HG02798 (cell line): Measurements from ENCODE around the gene RIMBP2.
A peak's percentile ranks its signal among the peaks of the same experiment; 100 is the strongest.

Source experiments
- ATAC-seq: cut with Tn5 transposase; IDR thresholded peaks from one replicate; pipeline ENCODE4 v1.9.1; 2021; ENCODE audit warnings: mild to moderate bottlenecking; ENCODE audit not compliant: unreplicated experiment, poor library complexity

The RIMBP2 gene

DNA sequence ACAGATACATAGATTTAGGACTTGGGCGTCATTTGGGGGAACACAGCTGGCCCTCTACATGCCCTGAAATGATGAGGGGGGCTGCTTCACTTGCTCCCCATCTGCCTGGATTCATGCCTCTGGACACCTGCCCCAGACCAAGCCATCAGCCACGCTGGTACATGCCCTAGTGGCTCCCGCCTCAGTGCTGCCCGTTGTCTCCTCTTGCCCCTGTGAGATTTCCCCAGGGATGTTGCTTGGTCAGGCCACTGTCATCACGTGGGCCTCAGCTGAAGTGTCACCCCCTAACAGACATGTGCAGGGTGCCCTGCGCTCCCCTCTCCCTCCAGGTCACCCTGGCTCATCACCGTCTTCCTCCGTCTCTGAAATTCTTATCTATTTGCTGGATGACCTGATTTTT, 220.9 kb downstream of the RIMBP2 start:
- no peak for ATAC-seq

DNA sequence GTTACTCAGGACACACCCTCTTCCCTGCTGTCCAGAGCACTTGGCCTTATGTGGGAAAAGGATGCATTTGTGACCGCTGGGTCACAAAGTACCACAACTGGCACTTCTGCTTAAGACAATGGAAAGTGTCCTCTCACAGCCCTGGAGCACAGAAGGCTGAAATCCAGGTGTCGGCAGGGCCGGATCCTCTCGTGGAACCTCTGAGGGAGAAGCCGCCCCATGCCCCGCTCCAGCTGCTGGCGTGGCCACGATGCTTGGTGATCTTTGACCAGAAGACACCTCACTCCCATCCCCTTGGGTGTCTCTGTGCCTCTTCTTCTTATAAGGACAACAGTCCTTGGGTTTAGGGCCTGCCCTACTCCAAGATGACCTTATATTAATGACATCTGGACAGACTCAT, 221.4 kb downstream of the RIMBP2 start:
- ATAC-seq = no peak

DNA sequence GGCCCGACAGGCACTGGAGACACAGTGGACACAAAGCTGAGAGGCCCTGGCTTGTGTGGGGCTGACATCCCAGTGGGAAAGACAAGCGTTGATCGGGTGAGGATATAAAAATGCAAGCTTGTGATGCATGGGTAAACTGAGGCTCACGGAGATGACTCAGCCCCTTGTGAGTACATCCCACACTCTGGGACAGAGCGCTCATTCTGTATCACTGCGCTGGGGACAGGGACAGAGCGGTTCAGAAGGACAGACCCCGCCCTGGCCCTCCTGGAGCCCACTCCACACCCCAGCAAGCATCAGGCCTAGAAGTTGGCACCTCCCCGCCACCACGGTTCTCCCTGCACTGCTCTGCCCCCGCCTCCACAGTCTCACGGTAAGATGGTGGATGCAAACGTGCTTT, 222.1 kb downstream of the RIMBP2 start:
- ATAC-seq = no peak

DNA sequence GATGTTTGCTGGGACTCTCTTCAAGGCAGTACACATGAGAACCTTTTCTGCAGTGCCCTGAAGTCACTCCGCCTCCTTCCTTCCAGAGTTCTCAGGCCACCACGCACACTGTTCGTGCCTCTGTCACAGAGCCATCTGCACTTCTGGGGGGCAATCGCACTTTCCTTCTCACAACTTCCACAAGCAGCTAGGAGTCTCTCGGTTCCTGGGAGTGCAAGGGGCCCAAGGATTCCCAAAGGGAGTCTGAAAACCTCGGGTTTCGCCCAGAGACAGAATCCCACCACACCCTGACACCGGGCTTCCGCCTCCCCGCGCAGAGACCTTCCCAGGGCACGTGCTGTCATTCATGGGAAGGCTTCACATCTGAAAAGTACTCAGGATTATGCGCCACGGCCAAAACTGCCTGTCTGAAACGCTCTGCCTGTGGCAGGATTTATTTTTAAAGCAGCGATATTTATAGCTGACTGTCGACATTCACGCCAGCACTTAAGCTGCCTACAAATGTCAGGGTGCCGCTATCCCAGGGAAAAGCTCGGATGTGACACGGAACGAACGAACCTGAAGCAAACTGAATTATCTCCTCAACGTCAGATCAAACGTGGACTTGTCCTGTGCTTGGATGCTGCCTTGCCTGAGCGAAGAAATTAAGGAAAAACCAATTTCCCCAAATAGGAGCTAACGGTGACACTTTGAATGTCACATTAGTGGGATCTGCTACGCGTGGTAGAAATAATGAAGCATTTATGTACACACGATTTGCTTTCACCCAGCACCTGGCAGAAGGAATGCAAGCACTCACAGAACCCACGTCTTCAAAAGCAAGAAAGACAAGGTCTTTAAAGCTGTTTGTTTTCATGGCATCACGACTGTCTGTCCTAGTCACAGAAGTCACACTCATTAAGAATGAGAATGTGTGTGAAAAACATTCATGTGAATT, 224.4 kb downstream of the RIMBP2 start:
- ATAC-seq = no peak

DNA sequence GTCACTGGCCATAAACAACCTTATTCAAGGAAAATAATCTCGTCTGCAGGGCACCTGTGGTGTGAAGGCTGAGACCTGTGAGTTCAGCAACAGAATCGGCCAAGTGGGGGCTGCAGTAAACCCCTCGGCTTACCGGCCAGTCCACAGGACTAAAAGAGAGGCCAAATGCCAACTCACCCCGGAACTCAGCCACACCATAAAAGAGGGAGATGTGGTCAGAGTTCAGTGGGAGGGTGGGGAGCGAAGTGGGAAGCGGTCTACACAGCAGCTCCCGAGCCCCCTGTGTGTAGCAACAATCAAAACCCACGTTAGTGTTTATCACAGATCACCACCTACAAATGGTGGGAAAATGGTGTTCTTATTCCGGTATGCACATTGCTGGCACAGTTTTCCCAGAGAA, 225.4 kb downstream of the RIMBP2 start:
- no peak for ATAC-seq

DNA sequence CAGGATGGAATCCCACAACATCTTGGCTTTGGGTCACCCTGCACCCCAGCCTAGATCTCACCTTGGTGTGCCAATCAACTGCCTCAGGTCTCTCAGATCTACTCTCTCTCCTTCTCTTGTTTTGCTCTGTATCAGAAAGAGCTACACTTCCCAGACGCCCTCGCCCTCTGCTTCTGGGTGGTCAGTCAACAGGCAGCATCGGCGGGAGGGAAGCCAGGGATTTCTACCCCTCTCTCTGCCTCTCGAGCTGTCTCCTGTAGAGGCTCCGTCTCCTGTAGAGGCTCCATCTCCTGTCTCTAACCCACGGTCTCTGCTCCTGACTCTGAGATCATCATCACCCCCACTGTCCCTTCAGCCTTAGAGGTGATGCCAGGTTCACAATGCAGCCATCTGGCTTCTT, 226.8 kb downstream of the RIMBP2 start:
- no peak for ATAC-seq

DNA sequence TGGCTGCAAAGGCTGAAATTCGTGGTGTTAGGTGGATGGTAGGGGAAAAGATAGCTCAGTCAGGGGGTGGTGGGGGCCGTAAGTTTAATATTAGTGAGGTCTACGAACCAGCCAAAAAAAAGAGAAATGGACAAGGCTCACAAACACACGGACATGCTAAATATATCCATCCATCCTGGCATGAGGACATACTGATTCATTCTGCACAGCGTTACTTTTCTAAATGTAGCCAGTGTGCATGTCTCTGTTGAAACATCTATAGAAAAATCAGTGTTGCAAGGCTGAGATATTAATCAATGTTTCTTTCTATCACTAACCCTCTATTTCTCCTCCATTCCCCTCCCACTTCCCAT, 227.8 kb downstream of the RIMBP2 start:
- no peak for ATAC-seq

DNA sequence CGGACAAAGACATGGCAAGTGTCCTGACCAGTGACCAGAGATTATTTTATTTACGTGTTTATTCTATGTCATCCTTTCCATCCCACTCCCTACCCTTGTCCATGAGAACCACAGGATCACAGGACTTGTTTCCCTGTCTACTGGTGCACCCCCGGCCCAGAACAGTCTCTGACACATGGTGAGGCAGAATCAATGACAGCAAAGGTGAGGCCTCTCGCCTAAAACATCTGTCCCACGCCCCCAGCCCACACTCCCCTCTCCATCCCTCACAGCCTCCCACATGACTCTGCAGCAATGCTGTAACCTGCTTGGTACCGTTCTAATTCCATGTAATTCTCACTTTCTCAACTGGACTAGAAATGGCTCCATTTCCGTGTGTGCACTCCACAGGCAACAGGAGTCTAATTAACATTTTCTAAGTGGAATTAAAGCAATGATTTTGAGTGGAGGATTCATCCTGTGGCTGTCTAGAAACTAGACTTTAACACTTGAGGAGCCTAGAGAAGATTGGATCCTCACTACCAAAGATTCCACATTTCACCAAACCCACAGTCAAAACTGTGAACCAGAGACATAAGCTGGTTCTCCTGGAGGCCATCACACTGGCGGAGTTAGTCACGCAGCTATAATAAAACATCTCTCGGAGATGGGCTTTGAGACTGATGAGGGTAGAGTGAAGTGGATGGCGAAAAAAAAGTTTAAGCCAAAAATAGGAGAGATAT, 228.3 kb downstream of the RIMBP2 start:
- ATAC-seq = no peak

DNA sequence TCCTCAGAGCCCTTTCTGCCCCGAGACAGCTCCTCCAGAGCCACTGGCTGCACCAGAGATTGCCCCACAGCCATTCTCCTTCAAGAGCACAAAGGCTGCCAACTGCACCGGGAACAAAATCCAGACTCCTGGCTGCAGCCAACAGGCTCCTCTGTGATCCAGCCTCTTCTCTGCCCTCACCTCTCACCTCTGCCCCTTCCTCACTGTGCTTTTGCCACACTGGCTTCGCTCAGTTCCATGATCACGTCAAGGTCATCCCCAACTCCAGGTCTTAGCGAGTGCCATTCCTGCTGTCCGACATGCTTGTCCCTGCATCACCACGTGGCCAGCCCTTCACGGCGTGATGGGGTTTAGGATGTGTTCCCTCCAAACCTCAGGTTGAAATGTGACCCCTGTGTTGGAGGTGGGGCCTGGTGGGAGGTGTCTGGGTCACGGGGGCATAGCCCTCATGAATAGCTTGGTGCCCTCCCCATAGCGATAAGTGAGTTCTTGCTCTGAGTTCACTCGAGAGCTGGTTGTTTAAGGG, 229.1 kb downstream of the RIMBP2 start:
- no peak for ATAC-seq

DNA sequence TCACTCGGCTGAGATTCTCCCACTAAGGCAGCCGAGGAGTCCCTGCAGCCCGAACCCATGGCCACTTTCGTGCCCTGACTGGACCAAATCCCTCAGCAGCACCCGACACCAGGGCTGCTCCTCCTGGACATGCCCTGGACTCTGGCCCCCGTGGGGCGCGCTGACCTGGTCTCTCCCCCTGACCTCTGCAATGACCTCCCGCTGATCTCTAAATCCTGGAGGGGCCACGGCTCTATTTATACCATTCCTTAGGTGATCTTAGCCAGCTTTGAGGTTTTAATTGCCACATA, 230.0 kb downstream of the RIMBP2 start:
- ATAC-seq = no peak

DNA sequence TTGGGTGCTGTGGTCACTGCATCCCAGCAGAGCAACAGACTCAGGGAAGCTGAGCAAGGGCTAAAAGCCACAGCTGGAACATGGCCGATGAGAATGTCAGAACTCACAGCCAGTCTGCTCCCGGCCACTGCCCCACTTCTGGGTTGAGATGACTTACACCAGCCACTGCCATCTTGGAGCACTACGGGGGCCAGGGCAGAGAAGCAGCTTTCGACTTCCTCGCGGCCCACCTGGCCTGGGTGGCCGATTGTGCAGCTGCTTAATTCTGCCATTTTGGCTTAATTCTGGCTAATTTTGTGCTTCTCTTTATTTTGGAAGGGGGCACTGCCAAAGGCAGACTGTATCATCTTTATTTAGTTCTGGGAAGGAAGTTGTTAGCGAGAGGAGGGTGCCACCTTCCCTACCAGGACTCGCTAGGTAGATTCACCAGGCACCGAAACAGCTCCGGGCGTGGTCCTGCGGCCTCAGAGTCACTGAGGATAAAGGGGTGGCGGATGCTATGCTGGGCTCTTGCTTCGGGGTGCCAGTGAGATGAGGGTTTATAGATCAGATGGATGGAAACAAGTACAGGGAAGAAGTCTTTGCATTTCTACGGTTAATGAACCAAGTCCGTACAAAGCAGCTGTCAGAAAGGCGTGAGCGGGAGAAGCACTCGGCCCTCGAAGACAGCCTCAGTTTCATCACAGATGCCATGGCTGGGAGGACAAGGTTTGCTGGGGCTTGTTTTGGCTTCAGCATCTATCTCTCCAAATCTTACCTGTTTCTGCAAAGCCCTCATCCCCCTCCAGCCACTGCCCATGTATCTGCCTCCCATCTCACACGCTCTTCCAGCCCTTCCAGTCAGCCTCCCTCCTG, 230.6 kb downstream of the RIMBP2 start:
- ATAC-seq = no peak

DNA sequence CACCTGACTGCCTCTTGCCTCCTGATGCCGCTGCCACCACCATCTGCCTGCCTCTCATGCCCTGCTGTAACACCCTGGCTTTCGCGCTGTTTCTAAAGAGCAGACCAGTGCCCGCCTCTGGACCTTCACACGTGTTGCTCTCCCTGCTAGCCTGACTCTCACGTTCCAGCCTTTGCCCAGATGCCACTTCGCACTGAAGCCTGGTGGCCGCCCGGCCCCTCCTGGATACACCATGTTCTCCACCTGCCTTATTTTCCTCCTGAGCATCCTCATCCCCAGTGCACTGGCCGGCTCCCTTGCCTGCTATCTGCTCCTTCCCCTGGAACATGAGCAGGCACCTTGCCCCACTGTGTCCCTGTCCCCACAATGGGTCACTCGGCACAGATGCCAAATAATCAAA, 231.9 kb downstream of the RIMBP2 start:
- no peak for ATAC-seq

DNA sequence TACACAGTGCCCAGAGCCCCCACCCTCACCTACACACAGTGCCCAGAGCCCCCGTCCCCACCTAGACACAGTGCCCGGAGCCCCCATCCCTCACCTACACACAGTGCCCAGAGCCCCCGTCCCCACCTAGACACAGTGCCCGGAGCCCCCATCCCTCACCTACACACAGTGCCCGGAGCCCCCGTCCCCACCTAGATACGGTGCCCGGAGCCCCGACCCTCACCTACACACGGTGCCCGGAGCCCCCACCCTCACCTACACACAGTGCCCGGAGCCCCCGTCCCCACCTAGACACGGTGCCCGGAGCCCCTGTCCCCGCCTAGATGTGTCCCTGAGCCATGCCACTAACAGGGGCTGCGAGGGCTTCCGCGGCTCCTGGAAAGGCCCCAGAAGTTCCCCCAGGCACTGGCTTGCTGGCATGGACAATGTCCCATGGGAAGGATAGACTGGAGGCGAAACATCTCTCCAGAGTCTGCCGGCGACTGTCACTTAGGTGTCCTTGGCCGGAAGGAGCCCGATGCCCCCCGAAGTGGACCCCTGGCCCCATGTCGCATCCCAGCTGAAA, 232.4 kb downstream of the RIMBP2 start:
- ATAC-seq = no peak

DNA sequence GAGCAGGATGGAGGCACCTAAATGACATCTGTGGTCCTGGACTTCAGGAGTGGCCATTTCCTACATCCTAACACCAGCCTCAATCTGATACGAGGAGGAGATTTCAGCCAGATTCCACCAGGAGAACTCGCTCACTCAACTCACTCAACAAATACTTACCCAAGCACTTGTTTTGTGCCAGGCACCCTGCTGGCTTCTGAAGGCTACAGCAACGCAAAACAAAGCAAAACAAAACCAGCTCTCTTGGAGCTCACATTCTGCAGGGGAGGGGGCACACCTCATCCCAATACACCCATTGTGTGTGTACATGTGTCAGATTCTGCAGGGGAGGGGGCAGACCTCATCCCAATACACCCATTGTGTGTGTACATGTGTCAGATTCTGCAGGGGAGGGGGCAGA, 233.7 kb downstream of the RIMBP2 start:
- ATAC-seq = no peak

DNA sequence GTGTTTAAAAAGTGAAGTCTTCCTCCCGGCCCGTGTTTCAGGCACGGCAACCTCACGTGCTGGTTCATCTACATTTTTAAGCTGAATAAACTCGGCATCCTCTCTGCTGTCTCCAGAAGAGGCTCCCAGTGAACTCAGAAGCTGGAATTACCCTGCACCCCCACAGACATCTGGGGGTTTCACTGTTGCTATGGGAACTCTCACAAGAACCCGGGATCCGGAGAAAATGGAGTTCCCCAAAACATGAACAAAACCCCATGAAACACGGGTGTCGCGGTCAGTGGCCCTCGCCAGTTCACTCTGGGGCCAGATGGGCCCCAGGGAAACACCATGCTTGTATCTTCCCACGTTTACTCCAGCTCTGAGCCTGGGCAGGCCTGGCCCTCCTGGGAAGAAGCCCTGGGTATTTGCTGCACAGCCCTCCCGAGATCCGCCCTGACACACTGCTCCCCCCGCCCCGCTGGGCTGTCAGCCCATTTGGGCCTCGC, 234.7 kb downstream of the RIMBP2 start:
- ATAC-seq = peak; percentile 25

DNA sequence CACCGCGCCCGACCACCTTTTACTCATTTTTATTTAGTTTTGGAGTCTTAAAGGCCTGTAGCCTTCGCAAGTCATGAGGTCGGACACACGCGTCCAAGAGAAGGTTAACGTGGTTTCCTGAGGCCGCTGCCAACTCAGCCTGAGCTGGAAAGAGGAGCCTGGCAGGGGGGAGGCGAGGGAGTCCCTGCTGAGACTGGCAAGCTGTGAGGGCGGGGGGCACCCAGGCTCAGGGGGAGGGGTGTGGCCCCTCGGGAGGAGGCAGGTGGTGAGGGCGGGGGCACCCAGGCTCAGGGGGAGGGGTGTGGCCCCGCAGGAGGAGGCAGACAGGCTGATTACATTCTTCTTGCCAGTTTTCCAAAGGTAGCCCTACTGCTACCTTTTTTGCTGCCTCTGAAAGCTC, 235.2 kb downstream of the RIMBP2 start:
- ATAC-seq = no peak

DNA sequence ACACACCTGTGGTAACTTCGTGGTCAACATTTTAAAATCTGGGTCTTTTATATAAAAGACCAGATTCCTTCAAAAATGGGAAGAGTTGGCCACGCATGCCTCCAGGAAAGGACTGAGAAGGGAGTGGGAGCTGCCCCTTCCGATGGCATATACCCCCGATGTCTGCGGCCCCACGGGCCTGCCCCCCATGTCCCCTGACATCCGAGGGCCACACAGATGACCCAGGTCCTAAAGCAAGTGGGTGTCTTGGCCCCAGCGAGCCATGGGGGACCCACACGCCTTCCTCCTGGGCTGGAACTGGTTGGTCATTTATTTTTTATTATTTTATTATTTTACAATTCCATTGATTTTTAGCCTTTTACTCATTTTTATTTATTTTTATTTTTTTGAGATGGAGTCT, 235.9 kb downstream of the RIMBP2 start:
- ATAC-seq = no peak

DNA sequence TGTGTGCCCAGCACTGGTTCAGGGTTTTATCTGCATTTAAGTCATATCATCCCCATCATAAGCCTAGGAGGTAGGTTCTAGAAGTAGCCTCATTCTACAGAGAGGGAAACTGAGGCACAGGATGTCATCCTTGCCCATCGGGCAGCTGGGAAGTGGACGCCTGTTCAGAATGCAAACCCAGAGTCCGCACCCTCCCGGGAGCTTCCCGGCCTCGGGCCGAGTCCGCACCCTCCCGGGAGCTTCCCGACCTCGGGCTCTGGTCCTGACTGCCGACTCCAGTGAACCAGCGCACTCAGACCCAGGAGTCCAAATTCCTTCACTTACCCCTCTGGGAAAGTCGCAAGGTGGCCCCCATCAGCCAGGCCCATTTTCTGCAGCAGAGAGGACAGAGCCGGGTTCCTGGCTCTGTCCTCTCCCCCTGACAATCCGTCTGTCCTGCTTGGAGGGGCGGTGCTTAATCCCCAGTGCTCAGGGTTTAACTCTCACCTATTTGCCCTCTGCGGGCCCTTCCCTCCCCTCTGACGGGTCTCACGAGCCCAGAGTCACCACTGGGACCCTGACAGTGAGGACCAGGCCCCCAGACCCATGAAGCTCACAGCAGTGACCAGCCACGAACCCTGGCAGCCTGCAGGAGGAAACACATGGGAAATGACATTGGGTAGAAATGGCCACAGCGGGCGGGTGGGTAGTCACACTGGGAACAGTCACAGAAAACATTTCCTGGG, 236.5 kb downstream of the RIMBP2 start:
- ATAC-seq = no peak

DNA sequence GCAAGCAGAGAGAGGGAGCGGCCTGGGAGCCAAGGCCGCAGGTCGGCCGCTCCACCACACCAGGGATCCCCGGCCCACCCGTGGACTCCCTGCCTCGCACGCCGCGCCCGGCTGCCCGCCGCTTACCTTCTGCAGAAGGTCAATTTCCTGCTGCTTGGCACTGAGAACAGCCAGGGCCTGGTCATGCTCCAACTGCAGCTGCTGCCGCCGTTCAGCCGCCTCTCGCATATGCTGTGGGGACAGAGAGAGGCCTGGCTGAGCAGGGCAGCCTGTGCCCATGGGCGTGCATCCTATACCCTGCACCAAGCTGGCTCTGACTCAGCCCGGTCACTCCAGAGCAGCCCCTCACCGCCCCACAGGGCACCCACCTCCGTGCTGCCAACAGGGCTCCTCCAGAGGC, 237.3 kb downstream of the RIMBP2 start:
- ATAC-seq = no peak

DNA sequence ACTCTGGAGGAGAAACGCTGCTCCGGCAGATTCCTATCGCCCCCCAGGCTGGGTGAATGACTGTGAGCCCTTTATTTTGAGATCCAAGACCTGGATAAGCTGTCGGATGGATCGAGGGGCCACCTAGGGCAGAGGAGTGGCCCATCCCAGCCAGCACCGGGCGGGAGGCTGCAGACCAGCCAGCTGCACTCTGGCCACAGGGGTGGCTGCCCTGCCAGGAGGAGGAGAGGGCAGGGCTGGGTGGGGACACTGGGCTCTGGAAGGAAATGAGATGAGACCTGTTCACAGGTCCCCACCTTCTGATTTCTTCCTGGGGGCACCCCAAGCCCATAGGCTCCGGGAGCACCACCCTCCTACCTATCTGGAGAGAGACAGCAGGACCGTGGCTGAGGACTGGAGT, 238.4 kb downstream of the RIMBP2 start:
- no peak for ATAC-seq
